Prostate gland (tissue), 2 donors: ENCODE results near the gene ZCCHC7.

Experiments
- POLR2A ChIP-seq: fragments of 450-650 bp; IDR thresholded peaks from one replicate; pipeline ENCODE4 v1.6.1; 2016; ENCODE audit warnings: antibody characterized with exemption, mild to moderate bottlenecking
- POLR2AphosphoS5 ChIP-seq: sonication (generic); formaldehyde crosslinking; IDR thresholded peaks from one replicate; pipeline ENCODE4 v1.6.1; 2017; ENCODE audit warnings: antibody characterized with exemption
- TF ChIP-seq, protein P1 (sequence below), 4 experiments: fragments of 200-600 bp in 2 of 4; fragments of 450-650 bp in 2 of 4; sonication (generic) in 2 of 4; IDR thresholded peaks; 1 replicate in 3 of 4; 2 replicates in 1 of 4; pipeline ENCODE4 v1.5.1; 2016 to 2019; ENCODE audit warnings: antibody characterized with exemption in 4 of 4, mild to moderate bottlenecking in 2 of 4, moderate library complexity in 2 of 4

GRCh38 chr9:37311938-37312708 lies 191.7 kb downstream of the ZCCHC7 start:
- TF ChIP-seq POLR2AphosphoS5 (no peak), POLR2A (no peak)
- TF ChIP-seq, protein P1, sequence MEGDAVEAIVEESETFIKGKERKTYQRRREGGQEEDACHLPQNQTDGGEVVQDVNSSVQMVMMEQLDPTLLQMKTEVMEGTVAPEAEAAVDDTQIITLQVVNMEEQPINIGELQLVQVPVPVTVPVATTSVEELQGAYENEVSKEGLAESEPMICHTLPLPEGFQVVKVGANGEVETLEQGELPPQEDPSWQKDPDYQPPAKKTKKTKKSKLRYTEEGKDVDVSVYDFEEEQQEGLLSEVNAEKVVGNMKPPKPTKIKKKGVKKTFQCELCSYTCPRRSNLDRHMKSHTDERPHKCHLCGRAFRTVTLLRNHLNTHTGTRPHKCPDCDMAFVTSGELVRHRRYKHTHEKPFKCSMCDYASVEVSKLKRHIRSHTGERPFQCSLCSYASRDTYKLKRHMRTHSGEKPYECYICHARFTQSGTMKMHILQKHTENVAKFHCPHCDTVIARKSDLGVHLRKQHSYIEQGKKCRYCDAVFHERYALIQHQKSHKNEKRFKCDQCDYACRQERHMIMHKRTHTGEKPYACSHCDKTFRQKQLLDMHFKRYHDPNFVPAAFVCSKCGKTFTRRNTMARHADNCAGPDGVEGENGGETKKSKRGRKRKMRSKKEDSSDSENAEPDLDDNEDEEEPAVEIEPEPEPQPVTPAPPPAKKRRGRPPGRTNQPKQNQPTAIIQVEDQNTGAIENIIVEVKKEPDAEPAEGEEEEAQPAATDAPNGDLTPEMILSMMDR (IDR thresholded peaks at IDR 0.05), result no peak
